ENCODE results near the gene POGZ. TPM values are rescaled to one million over a fixed set of nuclear protein-coding genes. Genes with fewer than 3 reads are reported as not detected.

Gene POGZ
- total RNA-seq (2014; rRNA removed; shearing (Covaris generic)): 19.1 and 22.0 TPM in 2 replicates

GRCh38 chr1:151459331-151460046, at the start of gene POGZ:
Gene POGZ, minus strand, starts transcription at chr1:151459494. Its CDS starts 17,290 bp downstream, at chr1:151442204.
- DNase-seq (ENCODE audit: low spot score): peak; percentile 91

GRCh38 chr1:151508833-151509232, 49.5 kb upstream of the POGZ start:
- peak; percentile 88 for DNase-seq (ENCODE audit: low spot score)

- no peak for DNase-seq (ENCODE audit: low spot score)
Observed at GRCh38 chr1:151504759-151505158, 45.5 kb upstream of the POGZ start.

- no peak for DNase-seq (ENCODE audit: low spot score)
Observed at GRCh38 chr1:151504252-151504651, 45.0 kb upstream of the POGZ start.

- no peak for DNase-seq (ENCODE audit: low spot score)
Observed at GRCh38 chr1:151502859-151503780, 43.8 kb upstream of the POGZ start.

GRCh38 chr1:151502035-151502700, 42.9 kb upstream of the POGZ start:
- no peak for DNase-seq (ENCODE audit: low spot score)

- DNase-seq (ENCODE audit: low spot score): peak; percentile 47
Observed at GRCh38 chr1:151501474-151501873, 42.2 kb upstream of the POGZ start.

GRCh38 chr1:151499930-151500329, 40.6 kb upstream of the POGZ start:
- no peak for DNase-seq (ENCODE audit: low spot score)

GRCh38 chr1:151499365-151499764, 40.1 kb upstream of the POGZ start:
- DNase-seq (ENCODE audit: low spot score): no peak

- no peak for DNase-seq (ENCODE audit: low spot score)
Observed at GRCh38 chr1:151495316-151495715, 36.0 kb upstream of the POGZ start.

- peak; percentile 87 for DNase-seq (ENCODE audit: low spot score)
Observed at GRCh38 chr1:151494741-151495281, 35.5 kb upstream of the POGZ start.

- DNase-seq (ENCODE audit: low spot score): no peak
Observed at GRCh38 chr1:151493042-151493441, 33.7 kb upstream of the POGZ start.

GRCh38 chr1:151492120-151492519, 32.8 kb upstream of the POGZ start:
- no peak for DNase-seq (ENCODE audit: low spot score)

GRCh38 chr1:151491641-151492040, 32.3 kb upstream of the POGZ start:
- no peak for DNase-seq (ENCODE audit: low spot score)

GRCh38 chr1:151486557-151486956, 27.3 kb upstream of the POGZ start:
- no peak for DNase-seq (ENCODE audit: low spot score)

- DNase-seq (ENCODE audit: low spot score): no peak
Observed at GRCh38 chr1:151485685-151486255, 26.5 kb upstream of the POGZ start.

- DNase-seq (ENCODE audit: low spot score): no peak
Observed at GRCh38 chr1:151482017-151482416, 22.7 kb upstream of the POGZ start.

- no peak for DNase-seq (ENCODE audit: low spot score)
Observed at GRCh38 chr1:151479462-151479861, 20.2 kb upstream of the POGZ start.

GRCh38 chr1:151478923-151479322, 19.6 kb upstream of the POGZ start:
- DNase-seq (ENCODE audit: low spot score): no peak

GRCh38 chr1:151478140-151478812, 19.0 kb upstream of the POGZ start:
- no peak for DNase-seq (ENCODE audit: low spot score)

GRCh38 chr1:151477066-151477465, 17.8 kb upstream of the POGZ start:
- no peak for DNase-seq (ENCODE audit: low spot score)

Data from HT-29 (cell line).